Activated CD8-positive, alpha-beta memory T cell treated with anti-CD3 and anti-CD28 coated beads, Interleukin-2, amount 50 U/mL, for 1 hour (primary cell): ENCODE results near the gene TMEM239.
"Not testable (repeated sequence)": the region's sequence is repeated elsewhere in the genome, so short reads cannot be mapped to it uniquely, and the experiment has no call there.

Experiments
- DNase-seq: peaks from one replicate; pipeline ENCODE4 v3.0.0-alpha.2; 2020; ENCODE audit errors: extremely low read depth

Gene TMEM239

DNA sequence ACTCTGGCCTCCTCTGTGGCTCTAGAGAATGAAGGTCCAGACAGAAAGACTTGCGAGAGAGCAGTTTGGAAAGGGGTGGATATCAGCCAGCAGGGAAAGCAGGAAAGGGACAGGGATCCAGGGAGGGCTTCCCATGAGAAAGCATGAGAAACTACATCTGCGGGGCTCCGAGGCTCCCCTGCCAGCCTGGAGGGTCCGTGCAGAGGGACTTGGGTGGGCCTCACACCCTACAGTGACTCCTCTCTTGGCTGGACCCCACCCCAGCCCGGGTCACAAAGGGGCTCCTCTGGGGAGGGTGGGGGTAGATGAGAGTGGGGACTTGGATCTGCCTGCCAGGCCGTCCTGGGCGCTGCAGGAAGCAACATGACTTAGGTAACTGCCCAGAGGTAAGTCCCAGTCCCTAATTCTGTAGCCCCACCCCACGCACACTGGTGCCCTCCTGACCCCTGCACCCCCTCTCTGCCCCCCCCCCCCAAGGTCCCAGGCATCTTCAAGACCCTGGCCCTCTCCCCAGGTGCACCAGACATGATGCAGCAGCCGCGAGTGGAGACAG lies at the start of gene TMEM239:
Gene TMEM239 (plus strand): TSS at position 335 of the 553 bp plus-strand sequence. CDS start 191 bp downstream, at position 526.
- DNase-seq: no peak

GRCh38 chr20:2767768-2768631 lies 48.2 kb upstream of the TMEM239 start:
- no peak for DNase-seq

GRCh38 chr20:2768632-2769015 lies 47.5 kb upstream of the TMEM239 start:
- DNase-seq: no peak

DNA sequence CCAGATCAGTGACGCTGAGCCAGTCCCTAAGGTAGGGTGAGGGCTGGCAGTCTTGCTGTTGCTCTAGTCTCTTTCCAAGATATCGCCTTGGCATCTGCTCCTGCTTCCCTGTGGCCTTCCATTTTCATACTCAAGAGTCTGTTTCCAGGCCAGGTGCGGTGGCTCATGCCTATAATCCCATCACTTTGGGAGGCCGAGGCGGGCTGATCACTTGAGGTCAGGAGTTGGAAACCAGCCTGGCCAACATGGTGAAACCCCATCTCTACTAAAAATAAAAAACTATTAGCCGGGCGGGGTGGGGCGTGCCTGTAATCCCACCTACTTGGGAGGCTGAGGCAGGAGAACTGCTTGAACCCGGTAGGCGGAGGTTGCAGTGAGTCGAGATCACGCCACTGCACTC lies 46.1 kb upstream of the TMEM239 start:
- not testable (repeated sequence) for DNase-seq

GRCh38 chr20:2771631-2772080 lies 44.5 kb upstream of the TMEM239 start:
- DNase-seq: no peak

DNA sequence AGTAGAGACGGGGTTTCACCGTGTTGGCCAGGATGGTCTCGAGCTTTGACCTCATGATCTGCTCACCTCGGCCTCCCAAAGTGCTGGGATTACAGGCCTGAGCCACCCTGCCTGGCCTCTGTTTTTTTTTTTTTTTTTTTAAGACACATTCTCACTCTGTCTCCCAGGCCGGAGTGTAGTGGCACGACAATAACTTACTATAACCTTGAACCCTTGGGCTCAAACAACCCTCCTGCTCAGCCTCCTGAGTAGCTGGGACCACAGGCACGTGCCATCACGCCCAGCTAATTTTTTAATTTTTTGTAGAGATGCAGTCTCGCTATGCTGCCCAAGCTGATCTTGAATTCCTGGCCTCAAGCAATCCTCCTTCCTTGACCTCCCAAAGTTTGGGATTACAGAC lies 42.4 kb upstream of the TMEM239 start:
- no peak for DNase-seq

DNA sequence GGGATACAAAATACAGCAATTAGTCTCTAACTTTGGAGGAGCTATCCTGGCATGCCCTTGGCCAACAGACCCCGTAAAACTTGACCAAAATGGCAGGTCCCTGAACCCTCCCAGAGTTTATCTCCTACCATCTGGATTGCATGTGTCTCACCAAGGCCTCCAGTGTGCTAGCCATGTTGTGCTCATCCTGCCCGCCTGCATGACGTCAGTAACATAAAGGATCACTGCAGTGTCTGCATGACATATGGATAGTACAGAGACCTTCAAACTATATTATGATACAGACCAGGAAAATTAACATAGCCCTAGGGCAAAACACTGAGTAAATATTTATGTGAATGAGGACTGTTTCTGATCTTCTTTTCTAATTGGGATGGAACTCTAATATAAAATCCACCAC lies 41.0 kb upstream of the TMEM239 start:
- no peak for DNase-seq

- DNase-seq: no peak
Measured at GRCh38 chr20:2778602-2779321, 37.4 kb upstream of the TMEM239 start.

DNA sequence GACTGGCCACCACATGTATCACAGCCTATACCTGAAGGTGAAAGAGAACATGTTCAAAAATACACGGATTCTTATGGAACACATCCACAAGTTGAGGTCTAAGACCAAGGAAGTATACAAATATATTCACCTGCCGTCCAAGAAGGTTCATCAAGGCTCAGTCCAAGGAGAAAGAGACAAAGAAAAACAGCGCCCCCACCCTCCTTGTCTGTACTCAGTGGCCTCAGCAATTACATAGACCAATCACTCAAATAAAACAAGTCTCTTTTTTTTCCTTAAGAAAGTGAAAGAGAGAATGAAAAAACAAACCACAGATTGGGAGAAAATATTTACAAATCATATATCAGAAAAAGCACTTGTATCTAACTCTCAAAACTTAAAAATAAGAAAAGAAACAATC lies 35.2 kb upstream of the TMEM239 start:
- no peak for DNase-seq

DNA sequence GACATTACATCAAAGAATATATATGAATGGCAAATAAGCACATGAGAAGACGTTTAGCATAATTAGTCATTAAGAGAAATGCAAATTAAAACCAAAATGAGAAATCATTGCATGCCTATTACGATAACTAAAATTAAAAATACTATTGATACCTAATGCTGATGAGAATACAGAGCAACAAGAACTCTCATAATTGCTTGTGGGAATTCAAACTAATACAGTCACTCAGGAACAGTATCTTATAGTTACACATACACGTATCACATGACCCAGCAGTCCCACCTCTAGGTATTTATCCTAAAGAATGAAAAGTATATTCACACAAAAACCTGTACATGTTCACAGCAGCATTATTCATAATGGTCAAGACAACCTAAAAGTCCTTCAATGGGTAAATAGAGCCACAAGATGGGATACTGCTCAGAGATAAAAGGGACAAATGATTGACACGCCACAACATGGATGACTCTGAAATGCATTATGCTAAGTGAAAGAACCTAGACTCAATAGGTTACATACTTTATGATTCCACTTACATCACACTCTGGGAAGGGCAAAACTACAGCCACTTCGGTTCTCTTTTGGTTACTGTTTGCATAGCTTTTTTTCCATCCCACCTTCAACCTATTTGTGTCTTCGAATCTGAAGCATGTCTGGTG lies 32.1 kb upstream of the TMEM239 start:
- no peak for DNase-seq

DNA sequence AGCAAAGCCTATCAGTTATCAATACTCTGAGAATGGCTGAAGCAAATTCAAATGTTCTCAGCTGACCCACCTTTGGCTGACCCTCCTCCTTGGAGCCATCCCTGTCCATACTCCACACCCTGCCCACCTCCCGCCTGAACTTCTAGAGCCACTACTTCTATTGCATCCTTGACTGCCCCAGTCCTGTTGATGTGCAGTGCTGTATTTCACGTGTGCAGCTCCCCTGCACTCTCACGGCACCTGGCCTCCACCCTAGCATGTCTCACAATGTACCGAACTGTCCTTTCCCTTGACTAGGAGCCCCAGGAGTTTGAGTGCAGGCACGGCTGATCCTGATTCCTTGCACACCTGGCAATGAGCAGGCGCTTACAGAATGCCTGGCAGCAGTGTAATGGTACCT lies 22.7 kb upstream of the TMEM239 start:
- no peak for DNase-seq

- DNase-seq: no peak
Measured at GRCh38 chr20:2794202-2794748, 21.9 kb upstream of the TMEM239 start.

- DNase-seq: no peak
Measured at GRCh38 chr20:2794866-2795447, 21.2 kb upstream of the TMEM239 start.

DNA sequence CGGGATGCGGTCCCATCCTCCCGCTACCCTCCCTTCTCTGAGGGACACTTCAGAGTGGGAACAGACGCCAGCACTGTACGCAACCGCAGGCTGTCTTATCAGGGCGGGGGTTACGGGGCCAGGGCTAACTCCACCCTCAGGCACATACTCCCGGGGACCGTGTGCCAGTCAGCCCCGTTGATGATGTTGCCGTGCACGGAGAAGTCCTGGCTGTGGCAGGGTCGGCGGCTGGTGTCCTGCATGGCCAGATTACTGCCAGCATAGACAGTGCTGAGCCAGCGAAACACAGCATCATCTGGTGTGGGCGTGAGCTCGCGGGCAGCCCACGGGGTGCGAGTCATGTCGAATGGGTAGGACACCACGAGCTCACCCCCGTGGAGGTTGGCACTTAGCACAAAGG lies 20.7 kb upstream of the TMEM239 start:
- no peak for DNase-seq

DNA sequence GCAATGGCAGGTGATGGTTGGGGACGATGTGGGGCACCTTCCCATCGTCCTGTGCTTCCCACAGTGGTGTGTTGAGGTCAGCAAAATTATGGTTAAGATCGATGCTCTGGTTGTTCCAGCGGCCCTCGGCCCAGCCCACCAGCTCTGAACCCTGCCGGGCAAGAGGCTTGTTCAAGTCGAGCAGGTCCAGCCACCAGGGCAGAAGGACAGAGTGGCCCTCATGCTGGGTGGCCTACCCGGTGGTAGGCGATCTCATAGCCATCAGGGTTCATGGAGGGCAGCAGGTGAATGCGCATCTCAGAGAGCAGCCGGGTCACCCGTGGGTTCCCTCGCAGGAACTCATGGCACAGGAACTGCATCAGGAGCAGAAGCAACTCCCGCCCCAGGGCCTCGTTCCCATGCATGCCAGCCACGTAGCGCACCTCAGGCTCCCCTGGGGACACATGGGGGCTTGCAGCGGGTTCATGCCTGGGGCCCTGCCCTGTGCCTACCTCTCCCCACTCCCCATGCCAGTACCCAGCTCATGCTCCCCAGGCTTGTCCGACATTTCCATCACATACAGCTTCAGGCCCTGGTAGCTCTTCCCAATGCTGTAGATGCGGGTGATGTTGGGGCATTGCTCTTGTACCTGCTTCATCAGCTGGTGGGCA lies 20.0 kb upstream of the TMEM239 start:
- no peak for DNase-seq

GRCh38 chr20:2797136-2797983 lies 18.8 kb upstream of the TMEM239 start:
- DNase-seq: no peak

- no peak for DNase-seq
Measured at GRCh38 chr20:2798095-2798805, 17.9 kb upstream of the TMEM239 start.

DNA sequence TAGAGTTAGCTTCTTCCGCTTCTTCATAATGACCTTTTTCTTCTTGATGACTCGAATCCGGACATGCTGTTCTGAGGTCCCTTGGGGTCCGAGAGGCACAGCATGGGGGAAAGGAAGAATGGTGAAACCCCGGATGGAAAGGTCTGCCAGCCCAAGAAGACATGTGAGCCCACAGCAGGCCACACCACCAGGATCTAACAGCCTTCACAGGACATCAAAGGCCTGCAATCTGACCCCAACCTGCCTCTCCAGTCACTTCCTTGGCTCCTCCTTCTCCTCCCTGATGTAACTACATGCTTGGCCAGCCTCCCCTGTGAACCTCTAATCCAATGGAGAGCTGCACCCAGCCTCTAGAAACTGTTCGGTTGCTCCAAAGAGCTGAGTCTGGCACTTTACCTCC lies 17.4 kb upstream of the TMEM239 start:
- no peak for DNase-seq

DNA sequence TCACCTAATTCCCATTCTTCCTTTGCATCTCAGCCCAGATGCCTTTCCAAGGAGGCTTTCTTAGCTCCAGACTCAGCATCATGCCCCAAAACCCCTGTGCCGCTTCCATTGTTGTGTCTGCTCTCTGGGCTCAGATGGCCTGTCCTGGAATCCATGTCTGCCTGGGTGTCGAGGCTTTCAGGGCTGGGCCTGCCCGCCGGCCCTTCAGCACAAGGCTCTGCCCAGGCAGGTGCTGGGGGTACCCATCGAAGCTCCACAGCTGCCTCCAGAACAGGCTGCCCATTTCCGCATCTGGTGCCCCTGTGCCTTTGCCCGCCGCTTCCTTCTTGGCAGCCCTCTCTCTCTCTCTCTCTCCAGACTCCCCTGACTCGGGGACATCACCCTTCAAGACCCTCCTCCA lies 16.9 kb upstream of the TMEM239 start:
- no peak for DNase-seq
